ENCODE results near the gene TPRG1L. TPM values are rescaled to one million over a fixed set of nuclear protein-coding genes. Genes with fewer than 3 reads are reported as not detected.

TPRG1L gene
- total RNA-seq, 1 donor from 2014 or later = 26.6 TPM

GRCh38 chr1:3585940-3586568 is 38.8 kb upstream of the TPRG1L start:
- Mint-ChIP-seq H3K4me1 (ENCODE audit: unreplicated experiment) (peaks cover 15% of the 10 kb centered on the region), H3K9me3 (no peaks in the 10 kb centered on the region), H3K36me3 (no peaks in the 10 kb centered on the region), H3K27me3 (no peaks in the 10 kb centered on the region), H3K27ac (no peak overlapping the region), H3K4me3 (no peak overlapping the region)
- DNase-seq (ENCODE audit: extremely low spot score, unreplicated experiment) = no peak
- no peak for TF ChIP-seq CTCF (conservative IDR thresholded peaks at IDR 0.05)

- Mint-ChIP-seq H3K4me1 (ENCODE audit: unreplicated experiment) (peaks cover 15% of the 10 kb centered on the region), H3K9me3 (no peaks in the 10 kb centered on the region), H3K36me3 (no peaks in the 10 kb centered on the region), H3K27ac (peak overlapping the region; percentile 89), H3K4me3 (peak overlapping the region; percentile 37), H3K27me3 (no peaks in the 10 kb centered on the region)
- no peak for DNase-seq (ENCODE audit: extremely low spot score, unreplicated experiment)
- TF ChIP-seq CTCF (conservative IDR thresholded peaks at IDR 0.05) = no peak
These were observed 37.6 kb upstream of the TPRG1L start for GRCh38 chr1:3586986-3587759.

- Mint-ChIP-seq H3K27me3 (no peaks in the 10 kb centered on the region), H3K4me1 (ENCODE audit: unreplicated experiment) (peaks cover 15% of the 10 kb centered on the region), H3K9me3 (no peaks in the 10 kb centered on the region), H3K4me3 (no peak overlapping the region), H3K27ac (no peak overlapping the region), H3K36me3 (no peaks in the 10 kb centered on the region)
- TF ChIP-seq CTCF (conservative IDR thresholded peaks at IDR 0.05) = no peak
- DNase-seq (ENCODE audit: extremely low spot score, unreplicated experiment) = no peak
These were observed 36.4 kb upstream of the TPRG1L start for GRCh38 chr1:3588395-3588794.

GRCh38 chr1:3590139-3590763 is 34.6 kb upstream of the TPRG1L start:
- no peaks in the 10 kb centered on the region for H3K27me3 Mint-ChIP-seq
- H3K27ac Mint-ChIP-seq = peak overlapping the region; percentile 36
- DNase-seq (ENCODE audit: extremely low spot score, unreplicated experiment) = no peak
- H3K4me3 Mint-ChIP-seq = no peak overlapping the region
- no peaks in the 10 kb centered on the region for H3K36me3 Mint-ChIP-seq
- no peaks in the 10 kb centered on the region for H3K9me3 Mint-ChIP-seq
- peaks cover 15% of the 10 kb centered on the region for H3K4me1 Mint-ChIP-seq (ENCODE audit: unreplicated experiment)
- no peak for TF ChIP-seq CTCF (conservative IDR thresholded peaks at IDR 0.05)

GRCh38 chr1:3590951-3591865 is 33.6 kb upstream of the TPRG1L start:
- Mint-ChIP-seq H3K4me1 (ENCODE audit: unreplicated experiment) (peaks cover 15% of the 10 kb centered on the region), H3K4me3 (no peak overlapping the region)

More at GRCh38 chr1:3590951-3591865, 33.6 kb upstream of the TPRG1L start:
- H3K27me3 Mint-ChIP-seq = no peaks in the 10 kb centered on the region
- no peak for DNase-seq (ENCODE audit: extremely low spot score, unreplicated experiment)
- H3K27ac Mint-ChIP-seq = no peak overlapping the region
- no peaks in the 10 kb centered on the region for H3K9me3 Mint-ChIP-seq
- H3K36me3 Mint-ChIP-seq = no peaks in the 10 kb centered on the region
- TF ChIP-seq CTCF (conservative IDR thresholded peaks at IDR 0.05) = no peak

Measured in type B pancreatic cell (in vitro differentiated cells).